Lower lobe of right lung (tissue), 2 donors: ENCODE measurements around the gene IRF2BP2. TPM values are rescaled to one million over a fixed set of nuclear protein-coding genes. Genes with fewer than 3 reads are reported as not detected.

Experiments used
- ATAC-seq, 2 donors: fragments of 200-7000 bp; cut with Tn5 transposase; one replicate each; pipeline ENCODE4 v1.9.1; 2020 to 2022; ENCODE audit warnings: mild to moderate bottlenecking in 2 of 2, moderate library complexity in 2 of 2
- DNase-seq: peaks from one replicate; pipeline ENCODE4 v3.0.0-alpha.2; 2020
- H3K27ac ChIP-seq: fragments of 200-600 bp; one replicate; pipeline ENCODE4 v1.8.0; 2022
- H3K27me3 ChIP-seq: fragments of 200-600 bp; one replicate; pipeline ENCODE4 v1.8.0; 2022; ENCODE audit warnings: low read depth
- H3K36me3 ChIP-seq: fragments of 200-600 bp; one replicate; pipeline ENCODE4 v1.8.0; 2022; ENCODE audit warnings: mild to moderate bottlenecking
- H3K4me1 ChIP-seq: fragments of 200-600 bp; one replicate; pipeline ENCODE4 v1.8.0; 2022
- H3K4me3 ChIP-seq: fragments of 200-600 bp; one replicate; pipeline ENCODE4 v1.8.0; 2022; ENCODE audit warnings: mild to moderate bottlenecking
- H3K9me3 ChIP-seq: fragments of 200-600 bp; one replicate; pipeline ENCODE4 v1.8.0; 2022
- CTCF ChIP-seq: fragments of 200-600 bp; IDR thresholded peaks from one replicate; pipeline ENCODE4 v1.8.0; 2022; ENCODE audit warnings: antibody characterized with exemption, mild to moderate bottlenecking
- intact Hi-C: fragments of 100-400 bp; cut with DNase I; formaldehyde crosslinking; loops from one replicate; pipeline ENCODE4 v1.11.0; 2022
- total RNA-seq: library from RNA; stranded (reverse); fragmentation: NEBNext Ultra II Directional; extraction: Animal tissue kit (Norgen Biotek cat#: 25700); gene quantifications from one replicate; pipeline ENCODE4 v1.2.1, GENCODE V29; 2021
- donor health status: DM: no; HTN: yes; CAD: no; lungs with severe emphysema.

Gene IRF2BP2
- total RNA-seq, 1 donor from 2014 or later = 154 TPM

- Histone ChIP-seq H3K27ac (no peak overlapping the region), H3K4me1 (peaks cover 4% of the 10 kb centered on the region), H3K9me3 (no peaks in the 10 kb centered on the region), H3K36me3 (no peaks in the 10 kb centered on the region), H3K27me3 (no peaks in the 10 kb centered on the region), H3K4me3 (no peak overlapping the region)
- ATAC-seq (no peak), DNase-seq (no peak)
- TF ChIP-seq CTCF = no peak
- intact Hi-C loops = no loop called here
These were observed 31.9 kb downstream of the IRF2BP2 start for GRCh38 chr1:234578087-234578486.

GRCh38 chr1:234573711-234574299, 36.2 kb downstream of the IRF2BP2 start:
- Histone ChIP-seq H3K4me3 (no peak overlapping the region), H3K27ac (no peak overlapping the region), H3K27me3 (no peaks in the 10 kb centered on the region), H3K9me3 (no peaks in the 10 kb centered on the region), H3K4me1 (peaks cover 4% of the 10 kb centered on the region), H3K36me3 (no peaks in the 10 kb centered on the region)
- DNase-seq (no peak), ATAC-seq (peak; percentile 28 to 39)
- TF ChIP-seq CTCF = no peak
- intact Hi-C loops = no loop called here

GRCh38 chr1:234572966-234573365, 37.0 kb downstream of the IRF2BP2 start:
- TF ChIP-seq CTCF = no peak
- Histone ChIP-seq H3K27me3 (no peaks in the 10 kb centered on the region), H3K4me1 (peaks cover 4% of the 10 kb centered on the region), H3K4me3 (no peak overlapping the region), H3K36me3 (no peaks in the 10 kb centered on the region), H3K9me3 (no peaks in the 10 kb centered on the region), H3K27ac (no peak overlapping the region)
- intact Hi-C loops = no loop called here
- ATAC-seq (no peak), DNase-seq (no peak)

- H3K4me1 ChIP-seq = peaks cover 4% of the 10 kb centered on the region
- H3K36me3 ChIP-seq = no peaks in the 10 kb centered on the region
- intact Hi-C loops = no loop called here
- ATAC-seq = no peak
- no peak for DNase-seq
- no peak for TF ChIP-seq CTCF
- H3K27ac ChIP-seq = no peak overlapping the region
- no peaks in the 10 kb centered on the region for H3K27me3 ChIP-seq
- H3K4me3 ChIP-seq = no peak overlapping the region
- no peaks in the 10 kb centered on the region for H3K9me3 ChIP-seq
These were observed 38.3 kb downstream of the IRF2BP2 start for GRCh38 chr1:234571702-234572101.

- Histone ChIP-seq H3K9me3 (no peaks in the 10 kb centered on the region), H3K36me3 (no peaks in the 10 kb centered on the region), H3K4me3 (no peak overlapping the region), H3K27me3 (no peaks in the 10 kb centered on the region), H3K4me1 (peaks cover 4% of the 10 kb centered on the region), H3K27ac (no peak overlapping the region)
- TF ChIP-seq CTCF = no peak
- no peak for ATAC-seq
- no peak for DNase-seq
- intact Hi-C loops = no loop called here
These were observed 39.5 kb downstream of the IRF2BP2 start for GRCh38 chr1:234570329-234571120.
